SU-DHL-6 (cell line): ENCODE results near the gene KDM4B.

Source experiments
- H2AFZ ChIP-seq: fragments of 200-600 bp; sonication (generic); 2 replicates; pipeline ENCODE4 v1.6.1; 2014; ENCODE audit warnings: low read depth, mild to moderate bottlenecking, moderate library complexity, mixed read lengths, antibody characterized with exemption, low read length; ENCODE audit not compliant: severe bottlenecking
- H3F3A ChIP-seq: fragments of 200-600 bp; shearing (Covaris generic); 2 replicates; pipeline ENCODE4 v1.6.0; 2016; ENCODE audit warnings: antibody characterized with exemption, mild to moderate bottlenecking; ENCODE audit not compliant: insufficient read depth
- H3K27ac ChIP-seq: fragments of 200-600 bp; sonication (generic); 2 replicates; pipeline ENCODE4 v1.5.1; 2016; ENCODE audit warnings: low read depth, mild to moderate bottlenecking, low read length, moderate library complexity, mixed read lengths
- H3K27me3 ChIP-seq: fragments of 200-600 bp; sonication (generic), shearing (Covaris generic); 2 replicates; pipeline ENCODE4 v1.6.0; 2014; ENCODE audit warnings: mild to moderate bottlenecking, low read length
- H3K36me3 ChIP-seq: fragments of 200-600 bp; sonication (generic); 2 replicates; pipeline ENCODE4 v1.6.1; 2014; ENCODE audit warnings: mild to moderate bottlenecking, low read length, mixed read lengths
- H3K4me2 ChIP-seq: fragments of 300-600, 200-600 bp; shearing (Covaris generic), sonication (generic); 2 replicates; pipeline ENCODE4 v1.6.0; 2014; ENCODE audit warnings: low read length, low read depth, mild to moderate bottlenecking; ENCODE audit not compliant: poor library complexity, severe bottlenecking
- H3K4me3 ChIP-seq: fragments of 200-600 bp; sonication (generic); 2 replicates; pipeline ENCODE4 v1.5.1; 2014; ENCODE audit warnings: antibody characterized with exemption, low read length, mild to moderate bottlenecking, mixed read lengths; ENCODE audit not compliant: insufficient read depth, poor library complexity, severe bottlenecking
- H3K79me2 ChIP-seq: fragments of 200-600 bp; sonication (generic); 2 replicates; pipeline ENCODE4 v1.6.1; 2014; ENCODE audit warnings: mild to moderate bottlenecking, low read length, moderate library complexity; ENCODE audit not compliant: insufficient read depth
- H3K9ac ChIP-seq: fragments of 200-600 bp; sonication (generic); 2 replicates; pipeline ENCODE4 v1.7.0; 2014; ENCODE audit warnings: mild to moderate bottlenecking, low read length
- H3K9me2 ChIP-seq: fragments of 200-600 bp; sonication (generic); replicated peaks from 2 replicates; pipeline ENCODE4 v1.6.1; 2014; ENCODE audit warnings: low read length; ENCODE audit not compliant: insufficient read depth
- H3K9me3 ChIP-seq: fragments of 200-600 bp; sonication (generic); 2 replicates; pipeline ENCODE4 v1.6.1; 2014; ENCODE audit warnings: low read length, mixed read lengths; ENCODE audit not compliant: insufficient read depth
- H4K20me1 ChIP-seq: fragments of 200-600 bp; sonication (generic); 2 replicates; pipeline ENCODE4 v1.6.1; 2014; ENCODE audit warnings: low read depth, mild to moderate bottlenecking, antibody characterized with exemption, low read length, moderate library complexity, mixed read lengths
- EZH2phosphoT487 ChIP-seq: fragments of 200-600 bp; sonication (generic), shearing (Covaris generic); conservative IDR thresholded peaks from 2 replicates; pipeline ENCODE4 v1.6.1; 2018; ENCODE audit warnings: mild to moderate bottlenecking, antibody characterized with exemption, low read length, moderate library complexity, mixed read lengths
- TF ChIP-seq, protein P1 (sequence below): fragments of 200-600 bp; sonication (generic); IDR thresholded peaks from one replicate; pipeline ENCODE4 v1.5.1; 2017; ENCODE audit warnings: antibody characterized with exemption, mild to moderate bottlenecking, low read length, moderate library complexity; ENCODE audit not compliant: insufficient read depth, poor library complexity, severe bottlenecking

Gene KDM4B

DNA sequence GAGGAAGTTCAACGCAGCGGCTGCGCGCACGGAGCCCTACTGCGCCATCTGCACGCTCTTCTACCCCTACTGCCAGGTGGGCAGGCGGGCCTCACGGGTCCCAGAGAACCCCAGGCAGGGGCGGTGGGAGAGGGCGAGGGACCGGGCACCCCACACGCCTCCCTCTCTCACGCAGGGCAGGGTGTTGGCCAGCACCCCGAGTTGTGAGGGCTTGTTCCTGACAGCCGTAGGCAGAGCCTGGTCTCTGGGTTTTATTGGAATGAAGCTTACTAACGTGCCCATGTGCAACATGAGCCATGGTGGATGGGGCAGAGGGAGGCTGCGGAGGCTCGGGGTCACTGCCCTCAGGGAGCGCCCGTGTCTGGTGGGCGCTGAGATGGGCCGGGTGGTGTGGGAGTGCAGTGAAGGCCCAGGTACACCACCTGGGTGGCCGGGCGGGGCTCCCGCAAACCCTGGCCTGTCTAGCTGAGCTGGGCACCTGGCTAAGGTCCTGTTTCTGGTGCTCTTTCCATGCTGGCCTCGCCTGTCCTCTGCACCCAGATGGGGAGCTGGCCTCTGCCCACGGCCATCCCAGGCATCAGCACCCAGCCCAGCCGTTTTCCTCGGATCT is 165.2 kb downstream of the KDM4B start:
- Histone ChIP-seq H3K9ac (no peak overlapping the region), H3K27me3 (no peaks in the 10 kb centered on the region), H4K20me1 (no peaks in the 10 kb centered on the region), H3K27ac (no peak overlapping the region), H3K9me2 (no peaks in the 10 kb centered on the region), H3K9me3 (no peaks in the 10 kb centered on the region), H3F3A (peaks cover 15% of the 10 kb centered on the region), H3K4me3 (no peak overlapping the region), H3K79me2 (no peaks in the 10 kb centered on the region), H3K36me3 (no peaks in the 10 kb centered on the region), H3K4me2 (no peak overlapping the region), H2AFZ (no peak overlapping the region)
- no peak for TF ChIP-seq EZH2phosphoT487
- TF ChIP-seq, protein P1, sequence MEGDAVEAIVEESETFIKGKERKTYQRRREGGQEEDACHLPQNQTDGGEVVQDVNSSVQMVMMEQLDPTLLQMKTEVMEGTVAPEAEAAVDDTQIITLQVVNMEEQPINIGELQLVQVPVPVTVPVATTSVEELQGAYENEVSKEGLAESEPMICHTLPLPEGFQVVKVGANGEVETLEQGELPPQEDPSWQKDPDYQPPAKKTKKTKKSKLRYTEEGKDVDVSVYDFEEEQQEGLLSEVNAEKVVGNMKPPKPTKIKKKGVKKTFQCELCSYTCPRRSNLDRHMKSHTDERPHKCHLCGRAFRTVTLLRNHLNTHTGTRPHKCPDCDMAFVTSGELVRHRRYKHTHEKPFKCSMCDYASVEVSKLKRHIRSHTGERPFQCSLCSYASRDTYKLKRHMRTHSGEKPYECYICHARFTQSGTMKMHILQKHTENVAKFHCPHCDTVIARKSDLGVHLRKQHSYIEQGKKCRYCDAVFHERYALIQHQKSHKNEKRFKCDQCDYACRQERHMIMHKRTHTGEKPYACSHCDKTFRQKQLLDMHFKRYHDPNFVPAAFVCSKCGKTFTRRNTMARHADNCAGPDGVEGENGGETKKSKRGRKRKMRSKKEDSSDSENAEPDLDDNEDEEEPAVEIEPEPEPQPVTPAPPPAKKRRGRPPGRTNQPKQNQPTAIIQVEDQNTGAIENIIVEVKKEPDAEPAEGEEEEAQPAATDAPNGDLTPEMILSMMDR = no peak

DNA sequence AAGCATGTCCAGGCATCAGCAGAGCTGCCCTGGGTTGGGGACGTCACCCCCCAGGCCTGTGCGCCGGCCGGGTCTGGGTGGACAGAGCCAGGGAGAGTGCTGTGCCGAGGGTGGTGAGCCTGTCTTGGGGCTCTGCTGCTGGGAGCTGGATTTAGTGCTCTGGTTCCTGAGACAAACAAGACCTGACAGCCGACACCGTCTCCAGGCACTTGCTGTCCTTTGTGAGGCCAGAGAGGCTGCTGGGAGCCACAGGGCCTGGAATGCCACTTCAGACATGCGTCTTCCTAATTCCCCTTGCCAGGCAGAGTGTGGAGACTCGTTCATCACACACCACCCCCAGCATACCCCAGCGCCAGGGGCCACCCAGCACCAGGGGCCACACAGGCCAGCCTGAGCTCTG is 165.8 kb downstream of the KDM4B start:
- TF ChIP-seq, protein P1 = no peak
- no peak for TF ChIP-seq EZH2phosphoT487
- H4K20me1 ChIP-seq = no peaks in the 10 kb centered on the region; the same call in 1 of the 2 replicates
- H3K36me3 ChIP-seq = no peaks in the 10 kb centered on the region

DNA sequence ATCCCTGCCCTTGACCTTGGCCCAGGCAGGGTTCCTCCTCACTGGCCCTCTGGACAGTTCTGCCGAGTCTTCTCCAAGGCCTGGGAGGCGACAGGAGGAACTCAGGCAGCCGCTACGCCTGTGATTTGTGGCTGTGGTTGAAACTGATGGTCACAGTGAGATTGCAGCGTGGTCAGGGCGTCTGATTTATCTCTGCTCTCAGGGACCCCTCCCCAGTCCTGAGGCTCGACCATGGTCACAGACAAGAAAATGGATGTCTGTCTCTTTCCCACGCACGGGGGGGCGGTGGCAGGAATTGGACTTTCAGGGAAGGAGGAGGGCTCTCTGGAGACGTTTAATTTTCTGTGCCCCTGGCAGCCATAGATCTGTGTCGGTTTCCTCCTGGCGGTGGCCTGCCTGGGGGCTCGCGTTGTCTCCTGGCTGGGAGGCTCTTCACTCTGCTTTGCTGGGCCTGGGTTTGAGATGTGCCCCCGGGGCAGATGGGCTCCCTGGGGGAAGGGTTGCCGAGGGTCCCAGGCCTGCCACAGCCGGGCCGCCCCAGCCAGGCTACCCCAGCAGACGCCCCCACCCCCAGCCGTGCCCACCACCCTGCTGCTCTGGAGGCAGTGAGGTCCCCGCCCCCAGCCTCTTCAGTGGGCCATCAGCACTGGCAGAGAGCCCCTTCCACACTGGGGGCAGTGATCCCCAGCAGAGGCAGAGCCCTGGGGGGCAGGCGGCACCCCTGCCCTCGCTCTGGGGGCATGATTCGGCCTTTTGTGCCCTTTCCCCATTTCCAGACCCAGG is 167.4 kb downstream of the KDM4B start:
- no peaks in the 10 kb centered on the region; the same call in 1 of the 2 replicates for H4K20me1 ChIP-seq
- peaks cover 7% of the 10 kb centered on the region; the same call in 1 of the 2 replicates for H3F3A ChIP-seq
- no peak overlapping the region for H3K27ac ChIP-seq
- no peaks in the 10 kb centered on the region for H3K27me3 ChIP-seq
- H3K36me3 ChIP-seq = no peaks in the 10 kb centered on the region
- no peaks in the 10 kb centered on the region for H3K9me2 ChIP-seq
- no peaks in the 10 kb centered on the region for H3K79me2 ChIP-seq
- H2AFZ ChIP-seq = no peak overlapping the region
- no peaks in the 10 kb centered on the region for H3K9me3 ChIP-seq
- H3K9ac ChIP-seq = no peak overlapping the region
- no peak overlapping the region for H3K4me2 ChIP-seq
- TF ChIP-seq, protein P1 = no peak
- TF ChIP-seq EZH2phosphoT487 = no peak
- no peak overlapping the region for H3K4me3 ChIP-seq

More for the DNA sequence above, 165.8 kb downstream of the KDM4B start:
- Histone ChIP-seq H3K9me2 (no peaks in the 10 kb centered on the region), H3F3A (peaks cover 15% of the 10 kb centered on the region), H2AFZ (no peak overlapping the region), H3K9me3 (no peaks in the 10 kb centered on the region), H3K9ac (no peak overlapping the region), H3K79me2 (no peaks in the 10 kb centered on the region), H3K4me2 (no peak overlapping the region), H3K4me3 (no peak overlapping the region), H3K27ac (no peak overlapping the region), H3K27me3 (no peaks in the 10 kb centered on the region)
